ENCODE data around the gene NTSR1. TPM values are rescaled to one million over a fixed set of nuclear protein-coding genes. Genes with fewer than 3 reads are reported as not detected.

The NTSR1 gene
- total RNA-seq, 1 donor from 2014 or later: 0.24 TPM

GRCh38 chr20:62760471-62760855 lies 51.8 kb downstream of the NTSR1 start:
- TF ChIP-seq CTCF (conservative IDR thresholded peaks at IDR 0.05): no peak
- peaks cover 8% of the 10 kb centered on the region for H3K9me3 Mint-ChIP-seq
- H3K27me3 Mint-ChIP-seq: peaks cover 8% of the 10 kb centered on the region
- H3K4me1 Mint-ChIP-seq (ENCODE audit: unreplicated experiment): peaks cover 5% of the 10 kb centered on the region
- no peak overlapping the region for H3K4me3 Mint-ChIP-seq
- DNase-seq (ENCODE audit: extremely low spot score, unreplicated experiment): no peak
- no peaks in the 10 kb centered on the region for H3K36me3 Mint-ChIP-seq
- no peak overlapping the region for H3K27ac Mint-ChIP-seq

- Mint-ChIP-seq H3K4me3 (no peak overlapping the region), H3K9me3 (peaks cover 8% of the 10 kb centered on the region), H3K36me3 (no peaks in the 10 kb centered on the region)
Measured at GRCh38 chr20:62760856-62761758, 52.5 kb downstream of the NTSR1 start.

GRCh38 chr20:62761759-62762131 lies 53.1 kb downstream of the NTSR1 start:
- Mint-ChIP-seq H3K36me3 (no peaks in the 10 kb centered on the region), H3K4me3 (no peak overlapping the region), H3K27me3 (peaks cover 6% of the 10 kb centered on the region), H3K9me3 (peaks cover 7% of the 10 kb centered on the region), H3K27ac (no peak overlapping the region), H3K4me1 (ENCODE audit: unreplicated experiment) (peaks cover 10% of the 10 kb centered on the region)
- no peak for DNase-seq (ENCODE audit: extremely low spot score, unreplicated experiment)
- TF ChIP-seq CTCF (conservative IDR thresholded peaks at IDR 0.05): no peak

More at GRCh38 chr20:62760856-62761758, 52.5 kb downstream of the NTSR1 start:
- H3K27ac Mint-ChIP-seq: peak overlapping the region; percentile 41
- no peak for TF ChIP-seq CTCF (conservative IDR thresholded peaks at IDR 0.05)
- no peak for DNase-seq (ENCODE audit: extremely low spot score, unreplicated experiment)
- peaks cover 8% of the 10 kb centered on the region for H3K27me3 Mint-ChIP-seq
- H3K4me1 Mint-ChIP-seq (ENCODE audit: unreplicated experiment): peaks cover 5% of the 10 kb centered on the region

- Mint-ChIP-seq H3K4me3 (no peak overlapping the region), H3K27me3 (no peaks in the 10 kb centered on the region), H3K9me3 (peaks cover under 1% of the 10 kb centered on the region), H3K4me1 (ENCODE audit: unreplicated experiment) (peaks cover 11% of the 10 kb centered on the region), H3K36me3 (no peaks in the 10 kb centered on the region), H3K27ac (no peak overlapping the region)
- DNase-seq (ENCODE audit: extremely low spot score, unreplicated experiment): no peak
- TF ChIP-seq CTCF (conservative IDR thresholded peaks at IDR 0.05): no peak
Measured at GRCh38 chr20:62762376-62762775, 53.7 kb downstream of the NTSR1 start.

GRCh38 chr20:62762801-62763368 lies 54.2 kb downstream of the NTSR1 start:
- H3K9me3 Mint-ChIP-seq: no peaks in the 10 kb centered on the region
- H3K4me3 Mint-ChIP-seq: no peak overlapping the region
- H3K27ac Mint-ChIP-seq: no peak overlapping the region
- H3K36me3 Mint-ChIP-seq: no peaks in the 10 kb centered on the region
- TF ChIP-seq CTCF (conservative IDR thresholded peaks at IDR 0.05): no peak
- H3K27me3 Mint-ChIP-seq: no peaks in the 10 kb centered on the region
- DNase-seq (ENCODE audit: extremely low spot score, unreplicated experiment): no peak
- peaks cover 11% of the 10 kb centered on the region for H3K4me1 Mint-ChIP-seq (ENCODE audit: unreplicated experiment)

Data from type B pancreatic cell (in vitro differentiated cells).